ENCODE results near the gene KMT2A.

The KMT2A gene

GRCh38 chr11:118536726-118537125 lies 100.4 kb downstream of the KMT2A start:
- no peak for TF ChIP-seq CTCF (IDR thresholded peaks at IDR 0.05; ENCODE audit: insufficient read depth, low read length, missing control alignments)
- H3K4me3 ChIP-seq (ENCODE audit: low read depth, low read length), result no peak overlapping the region
- ChIA-PET POLR2A (no interaction called here), CTCF (interaction anchor here (0.7 kb wide), 1 partner anchor 11 kb away, joined by 4 read pairs; no protein-coding TSS in a partner anchor)
- no peak for DNase-seq (ENCODE audit: low read depth, low spot score)

GRCh38 chr11:118537409-118537980 lies 101.2 kb downstream of the KMT2A start:
- no peak for DNase-seq (ENCODE audit: low read depth, low spot score)
- no peak for TF ChIP-seq CTCF (IDR thresholded peaks at IDR 0.05; ENCODE audit: insufficient read depth, low read length, missing control alignments)
- ChIA-PET CTCF (no interaction called here), POLR2A (no interaction called here)
- H3K4me3 ChIP-seq (ENCODE audit: low read depth, low read length), result no peak overlapping the region

GRCh38 chr11:118544010-118544646 lies 107.8 kb downstream of the KMT2A start:
- ChIA-PET CTCF (no interaction called here), POLR2A (no interaction called here)
- no peak for TF ChIP-seq CTCF (IDR thresholded peaks at IDR 0.05; ENCODE audit: insufficient read depth, low read length, missing control alignments)
- no peak overlapping the region for H3K4me3 ChIP-seq (ENCODE audit: low read depth, low read length)
- DNase-seq (ENCODE audit: low read depth, low spot score), result no peak

GRCh38 chr11:118544647-118545010 lies 108.3 kb downstream of the KMT2A start:
- ChIA-PET CTCF (no interaction called here), POLR2A (no interaction called here)
- TF ChIP-seq CTCF (IDR thresholded peaks at IDR 0.05; ENCODE audit: insufficient read depth, low read length, missing control alignments), result no peak
- no peak overlapping the region for H3K4me3 ChIP-seq (ENCODE audit: low read depth, low read length)
- no peak for DNase-seq (ENCODE audit: low read depth, low spot score)

- no peak for DNase-seq (ENCODE audit: low read depth, low spot score)
- POLR2A ChIA-PET, result no interaction called here
- no peak for TF ChIP-seq CTCF (IDR thresholded peaks at IDR 0.05; ENCODE audit: insufficient read depth, low read length, missing control alignments)
- H3K4me3 ChIP-seq (ENCODE audit: low read depth, low read length), result no peak overlapping the region
- CTCF ChIA-PET, result no interaction called here
Observed at GRCh38 chr11:118545533-118545932, 109.2 kb downstream of the KMT2A start.

- ChIA-PET POLR2A (no interaction called here), CTCF (no interaction called here)
- DNase-seq (ENCODE audit: low read depth, low spot score), result no peak
- no peak for TF ChIP-seq CTCF (IDR thresholded peaks at IDR 0.05; ENCODE audit: insufficient read depth, low read length, missing control alignments)
- no peak overlapping the region for H3K4me3 ChIP-seq (ENCODE audit: low read depth, low read length)
Observed at GRCh38 chr11:118547132-118547531, 110.8 kb downstream of the KMT2A start.
